DMS153 (cell line): Measurements from ENCODE around the gene PLCL2.
"Not testable (repeated sequence)": the region's sequence is repeated elsewhere in the genome, so short reads cannot be mapped to it uniquely, and the experiment has no call there.

Experiments used
- DNase-seq: peaks from one replicate; lab custom pipeline; 2025; lab: John Stamatoyannopoulos, UW

PLCL2 gene

DNA sequence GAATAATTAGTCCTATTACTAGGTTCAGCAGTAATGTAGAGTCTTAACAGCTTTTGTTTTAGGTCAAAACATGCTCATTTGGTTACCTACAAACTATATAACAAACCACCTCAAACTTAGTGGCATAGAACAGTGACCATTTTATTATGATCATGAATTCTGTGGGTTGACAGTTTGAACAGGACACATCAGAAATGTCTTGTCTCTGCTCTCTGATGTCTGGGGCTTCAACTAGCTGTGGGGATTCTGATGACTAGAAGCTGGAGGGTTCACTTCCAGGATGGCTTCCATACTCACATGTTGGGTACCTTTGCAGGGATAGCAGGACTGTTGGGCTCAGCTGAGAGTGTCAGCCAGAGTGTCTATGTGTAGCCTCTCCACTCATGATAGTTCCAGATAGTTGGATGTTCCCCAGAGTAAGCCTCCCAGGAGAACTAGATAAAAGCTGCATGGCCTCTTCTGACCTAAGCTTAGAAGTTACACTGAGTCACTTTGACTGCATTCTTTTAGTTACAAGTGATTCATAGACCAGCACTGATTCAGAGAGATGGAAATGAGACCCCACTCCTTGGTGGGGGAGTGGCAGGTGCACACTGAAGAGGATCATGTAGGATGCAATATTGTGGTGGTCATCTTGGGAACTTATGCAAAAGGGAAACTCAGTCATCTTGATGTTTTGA lies 32.6 kb downstream of the PLCL2 start:
- no peak for DNase-seq

DNA sequence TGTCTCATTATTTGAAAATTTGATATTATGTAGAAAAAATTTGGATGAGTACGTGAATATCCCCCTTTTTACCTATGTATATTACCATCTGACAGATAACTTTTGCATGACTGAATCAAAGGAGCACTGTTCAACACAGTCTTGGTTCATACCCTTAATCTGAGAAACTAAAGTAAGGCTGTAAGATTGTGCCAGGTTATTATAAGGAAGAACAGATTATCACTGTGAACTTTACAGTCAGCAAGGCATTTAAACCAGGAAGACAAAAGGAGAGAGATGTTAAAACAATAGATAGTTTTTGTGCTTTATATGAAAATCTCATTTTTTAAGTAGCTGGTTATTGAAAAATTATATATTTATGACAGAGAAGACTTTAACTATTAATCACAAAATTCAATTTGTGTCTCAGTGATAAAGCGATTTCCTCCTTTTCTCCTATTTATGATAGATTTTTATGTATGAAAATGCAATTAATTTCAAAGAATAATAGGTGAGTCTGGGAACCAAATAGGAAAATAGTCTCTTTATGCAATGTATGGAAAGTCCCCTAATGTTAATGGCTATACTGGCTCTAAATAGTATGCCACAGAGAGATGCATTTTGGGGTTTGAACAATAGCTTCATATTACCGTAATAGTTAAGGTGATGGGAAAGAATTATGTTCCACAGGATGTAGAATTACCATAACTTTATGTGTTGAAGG lies 33.4 kb downstream of the PLCL2 start:
- no peak for DNase-seq

DNA sequence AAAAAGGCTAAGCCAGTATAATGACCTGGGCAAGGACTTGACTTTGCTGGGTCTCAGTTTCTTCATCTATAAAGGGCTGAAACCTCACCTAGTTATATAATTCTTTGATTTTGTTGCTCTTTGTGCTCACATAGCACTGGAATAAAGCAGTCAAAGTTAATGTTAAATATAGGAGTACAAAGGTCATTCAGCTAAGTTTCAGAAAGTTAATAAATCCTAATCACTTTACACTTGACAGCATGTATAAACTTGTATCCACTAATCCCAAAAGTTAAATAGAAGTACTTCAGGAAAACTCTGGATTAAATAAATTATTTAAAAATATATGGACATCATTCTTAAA lies 33.9 kb downstream of the PLCL2 start:
- no peak for DNase-seq

DNA sequence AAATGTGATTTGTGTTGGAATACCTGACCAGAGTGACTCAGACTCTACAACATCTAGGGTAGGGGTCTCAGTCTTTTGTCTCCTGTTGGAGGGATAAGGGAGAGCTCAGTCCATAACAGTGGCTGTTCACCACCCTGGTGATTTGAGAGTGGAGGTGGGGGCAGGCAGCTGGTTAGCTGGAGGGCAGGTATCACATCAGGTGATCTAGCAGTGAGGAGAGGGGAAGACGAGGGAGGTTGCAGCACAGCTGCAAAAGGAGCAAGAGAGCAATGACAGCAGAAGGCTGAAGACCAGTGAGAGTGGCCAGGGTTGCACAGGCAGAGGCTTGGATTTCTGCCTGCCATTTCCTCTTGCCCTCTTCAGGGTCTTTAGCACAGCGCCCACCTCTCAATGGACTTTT lies 38.4 kb downstream of the PLCL2 start:
- DNase-seq = no peak

DNA sequence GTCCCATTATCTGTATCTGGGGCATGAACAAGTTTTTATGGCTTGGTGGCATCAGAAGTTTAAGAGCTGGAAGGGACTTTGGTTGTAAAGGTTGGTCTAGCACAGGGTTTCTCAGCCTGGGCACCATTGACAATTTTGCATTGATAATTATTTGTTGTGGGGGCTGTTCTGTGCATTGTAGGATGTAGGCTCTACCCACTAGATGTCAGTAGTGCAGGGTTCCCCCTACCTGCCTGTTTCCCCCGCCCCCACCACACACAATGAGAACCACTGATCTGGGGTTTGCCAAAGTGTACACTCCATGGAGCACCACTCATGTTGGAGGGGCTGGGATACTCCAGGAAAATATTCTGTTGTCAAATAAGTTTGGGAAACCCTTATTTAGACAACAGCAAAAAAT lies 42.7 kb downstream of the PLCL2 start:
- DNase-seq = no peak

DNA sequence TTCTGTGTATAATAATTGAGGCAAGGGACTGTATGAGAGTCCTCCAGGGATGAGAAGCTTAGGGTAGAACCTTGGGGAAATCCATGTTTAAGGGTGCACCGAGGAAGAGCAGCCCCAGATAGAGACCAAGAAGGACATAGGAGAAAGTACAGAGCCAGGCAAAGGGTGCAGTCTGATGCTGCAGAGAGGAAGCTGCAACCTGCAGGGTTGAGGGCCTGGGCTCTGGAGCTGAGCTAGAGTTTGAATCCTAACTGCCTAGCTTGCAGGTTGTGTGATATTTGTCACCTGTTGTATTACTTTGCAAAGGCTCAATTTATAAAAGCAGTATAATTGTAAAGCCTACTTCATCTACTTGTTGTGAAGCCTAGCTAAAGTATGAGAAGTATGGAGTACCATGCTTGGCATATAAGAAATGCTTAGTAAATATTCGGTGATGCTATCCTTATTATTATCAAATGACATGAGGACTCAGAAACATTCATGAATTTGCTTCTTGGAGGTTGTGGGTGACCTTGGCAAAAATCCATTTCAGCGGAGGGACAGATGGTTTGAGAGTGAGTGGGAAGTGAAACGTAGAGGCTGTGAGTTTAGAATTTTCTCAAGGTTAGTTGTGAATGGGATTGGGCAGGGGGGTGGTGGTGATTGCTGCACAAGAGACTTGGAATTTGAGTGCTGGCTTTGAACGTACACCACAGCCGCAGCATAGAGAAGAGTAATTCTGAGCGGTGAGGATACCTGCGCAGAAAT lies 43.8 kb downstream of the PLCL2 start:
- no peak for DNase-seq

DNA sequence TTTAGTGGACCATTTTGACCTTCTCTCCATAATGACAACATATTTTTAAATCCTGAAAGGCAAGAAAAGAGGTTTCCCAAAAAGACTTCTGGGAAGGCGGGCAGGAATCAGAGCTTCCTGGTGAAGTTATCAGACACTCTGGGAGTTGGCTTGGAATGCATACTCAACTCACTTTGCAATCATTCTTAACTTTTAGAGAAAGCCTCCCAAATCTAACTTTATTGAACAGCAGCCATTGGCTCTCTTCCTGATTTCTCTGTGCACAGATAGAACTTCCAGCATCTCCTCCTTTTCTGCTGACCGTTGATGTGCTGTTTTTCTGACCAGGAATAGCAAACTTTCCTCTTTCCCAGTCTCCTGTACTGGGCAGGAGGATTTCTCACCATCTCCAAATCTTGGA lies 44.6 kb downstream of the PLCL2 start:
- no peak for DNase-seq

DNA sequence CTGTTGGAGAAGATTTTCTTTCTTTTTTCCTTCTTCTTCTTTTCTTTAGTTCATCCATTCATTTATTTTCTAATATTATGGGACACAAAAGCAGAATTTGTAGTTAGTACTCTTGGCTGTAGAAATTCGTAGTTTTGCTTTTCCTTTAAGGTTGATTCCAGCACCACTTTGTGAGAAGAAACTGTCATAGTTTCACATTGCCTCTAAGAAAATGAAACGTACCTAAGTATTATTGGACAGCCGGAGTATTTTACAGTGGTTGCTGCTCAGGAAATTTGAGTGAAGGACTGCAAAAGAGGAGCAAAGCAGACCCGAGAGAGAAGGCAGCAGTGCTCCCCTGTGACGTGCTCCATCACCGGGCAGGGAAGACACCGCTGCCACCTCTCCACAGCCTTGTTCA lies 48.1 kb downstream of the PLCL2 start:
- no peak for DNase-seq

DNA sequence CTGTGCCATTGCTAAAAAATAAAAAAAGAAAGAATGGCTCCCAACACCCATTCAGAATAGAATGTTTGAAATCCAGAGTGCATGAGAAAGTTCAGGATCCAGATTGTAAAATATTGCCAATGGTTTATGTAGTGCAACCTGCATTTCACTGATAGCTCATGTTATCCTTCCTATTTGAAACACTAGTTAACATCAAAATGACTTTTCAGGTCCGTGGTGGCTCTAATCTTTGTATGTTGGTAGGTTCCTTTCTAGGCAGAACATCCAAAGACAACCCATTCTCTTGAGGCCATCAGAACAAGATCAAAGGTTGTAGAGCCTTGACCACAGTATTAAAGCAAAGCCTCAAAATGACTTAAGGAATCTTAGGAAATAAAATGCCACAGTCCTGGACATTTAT lies 51.0 kb downstream of the PLCL2 start:
- no peak for DNase-seq

DNA sequence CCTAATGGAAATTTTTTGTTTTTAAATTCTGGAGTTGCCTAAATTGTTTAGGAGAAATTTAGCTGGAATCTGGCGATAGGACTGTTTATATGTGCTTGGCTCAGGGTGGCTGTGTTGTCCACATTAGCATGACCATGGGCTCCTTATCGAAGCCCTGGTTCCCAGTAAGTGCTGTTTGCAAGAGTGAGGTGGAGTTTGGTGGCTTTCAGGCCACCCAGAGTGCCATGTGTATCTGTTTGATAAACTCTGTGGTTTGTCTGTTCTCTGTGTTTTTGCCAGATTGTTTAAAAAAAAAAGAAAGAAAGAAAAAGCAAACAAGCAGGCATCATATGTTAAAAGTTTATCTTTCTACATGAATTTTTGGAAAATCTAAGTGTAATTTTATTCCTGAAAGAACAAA lies 51.5 kb downstream of the PLCL2 start:
- no peak for DNase-seq

DNA sequence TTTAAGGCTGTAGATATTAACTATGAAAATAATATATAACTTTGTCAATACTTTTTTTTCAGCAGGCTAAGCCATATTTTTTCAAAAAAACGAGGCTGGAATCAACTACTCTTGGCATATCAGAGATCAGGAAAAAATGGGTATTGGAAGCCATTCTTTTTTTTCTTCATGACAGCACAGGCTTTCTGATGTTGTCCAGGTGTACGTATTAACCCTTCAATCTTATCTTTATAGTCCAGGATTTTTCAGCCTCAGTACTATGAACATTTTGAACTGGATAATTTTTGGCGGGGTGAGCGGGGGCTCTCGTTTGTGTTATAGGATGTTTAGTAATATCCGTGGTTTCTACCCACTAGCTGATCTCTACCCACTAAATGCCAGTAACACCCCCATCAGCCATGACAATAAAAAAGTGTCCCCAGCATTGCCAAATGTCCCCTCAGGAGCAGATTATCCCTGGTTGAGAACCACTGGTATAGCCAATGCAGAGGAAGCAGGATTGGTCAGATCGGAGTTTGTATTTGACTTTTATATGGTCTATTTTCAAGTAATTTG lies 52.0 kb downstream of the PLCL2 start:
- DNase-seq = no peak

DNA sequence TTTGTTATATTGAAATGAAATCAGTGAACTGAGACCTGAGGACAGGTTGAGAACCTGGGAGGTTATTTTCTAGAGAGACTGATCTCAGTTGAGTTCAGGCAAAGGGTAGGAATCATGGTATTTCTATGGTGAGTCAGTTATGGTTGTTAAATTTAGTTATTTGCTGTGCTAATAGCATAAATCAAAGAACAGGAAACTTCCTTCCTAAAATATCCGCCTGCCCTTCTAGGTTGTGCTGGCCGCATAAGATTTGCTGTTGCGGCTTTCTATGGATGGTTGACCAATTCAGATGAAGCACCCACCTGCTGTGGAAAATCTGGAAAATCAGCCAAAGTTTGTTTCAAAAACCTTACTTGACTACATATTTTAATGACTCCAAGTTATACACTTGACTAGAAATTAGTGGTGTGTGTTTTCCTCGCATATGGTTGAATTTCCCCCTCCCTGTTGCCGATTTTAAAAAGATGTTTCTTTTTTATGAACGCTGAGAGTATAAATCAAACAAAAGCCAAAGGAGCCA lies 52.6 kb downstream of the PLCL2 start:
- no peak for DNase-seq

DNA sequence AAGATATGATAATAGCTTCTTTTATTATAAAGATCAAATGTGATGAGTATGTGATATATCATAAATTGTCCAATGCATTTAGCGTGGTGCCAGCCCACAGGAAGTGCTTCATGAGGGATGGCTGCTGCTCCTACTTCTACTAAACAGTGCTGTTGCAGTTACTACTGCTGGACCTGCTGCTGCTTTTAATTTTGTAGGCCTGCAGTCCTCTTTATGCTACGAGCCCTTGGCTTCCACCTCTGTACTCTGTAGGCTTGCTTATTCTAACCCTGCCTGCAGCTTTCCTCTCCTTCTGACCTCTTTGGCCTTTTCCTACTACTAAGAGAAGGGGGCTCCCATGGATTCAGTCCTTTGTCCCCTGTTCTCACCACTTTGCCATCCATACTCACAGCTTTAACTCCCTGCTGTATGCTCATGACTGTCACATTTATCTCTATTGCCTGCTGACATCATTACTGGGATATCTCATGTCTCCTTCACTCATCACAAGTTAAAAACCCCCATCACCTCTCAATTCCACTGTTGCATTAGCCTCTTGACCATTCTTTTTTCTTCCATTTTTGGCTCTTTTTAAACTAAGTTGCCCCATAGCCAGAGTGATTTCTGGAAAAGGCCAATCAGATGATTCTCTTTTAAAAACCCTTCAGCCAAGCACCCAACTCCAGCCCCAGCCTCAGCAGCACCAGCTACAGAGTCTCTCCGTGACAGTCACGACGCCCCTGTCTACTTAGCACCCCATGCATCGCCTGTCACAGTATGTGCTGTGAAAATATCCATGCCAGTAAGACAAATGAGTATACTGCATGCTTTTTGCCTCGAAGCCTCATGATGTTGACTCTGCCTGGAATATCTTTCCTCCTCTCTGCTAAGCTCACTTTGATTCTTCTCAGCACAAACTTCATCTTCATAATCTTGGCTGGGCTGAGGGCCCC lies 56.3 kb downstream of the PLCL2 start:
- no peak for DNase-seq

DNA sequence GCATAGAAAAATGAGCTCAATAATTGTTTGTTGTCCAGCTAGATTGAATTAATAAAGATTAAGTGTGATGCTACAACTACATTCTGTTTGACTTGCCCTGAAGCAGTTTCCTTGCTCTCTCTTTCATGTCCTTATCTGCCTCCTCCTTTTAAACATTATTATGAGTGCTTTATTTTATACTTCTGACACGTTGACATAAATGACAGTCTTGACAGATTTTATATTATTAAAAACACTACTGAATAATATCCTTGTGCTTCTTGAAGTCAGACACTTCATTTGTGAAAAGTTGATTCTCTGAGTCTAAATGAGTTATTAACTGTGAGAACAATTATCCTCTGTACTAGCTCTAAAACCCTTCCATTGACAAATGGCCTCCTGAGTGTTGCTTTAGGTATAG lies 58.2 kb downstream of the PLCL2 start:
- DNase-seq = no peak

DNA sequence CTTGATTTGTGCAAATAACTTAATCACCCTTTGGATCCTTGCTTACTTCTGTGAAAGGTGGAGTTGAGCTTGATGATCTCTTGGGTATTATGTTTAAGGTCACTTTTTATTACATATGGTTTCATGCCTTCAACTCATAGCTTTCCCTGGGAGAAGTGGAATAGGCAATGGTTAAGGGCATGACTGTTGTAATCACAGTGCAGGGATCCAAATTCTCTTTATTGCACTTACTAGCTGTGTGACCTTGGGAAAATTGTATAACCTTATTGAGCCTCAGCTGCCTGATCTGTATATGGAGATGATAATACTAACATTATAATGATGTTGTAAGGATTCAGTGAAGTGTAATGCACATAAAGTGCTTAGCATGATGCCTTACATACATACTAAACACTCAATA lies 59.1 kb downstream of the PLCL2 start:
- DNase-seq = no peak

DNA sequence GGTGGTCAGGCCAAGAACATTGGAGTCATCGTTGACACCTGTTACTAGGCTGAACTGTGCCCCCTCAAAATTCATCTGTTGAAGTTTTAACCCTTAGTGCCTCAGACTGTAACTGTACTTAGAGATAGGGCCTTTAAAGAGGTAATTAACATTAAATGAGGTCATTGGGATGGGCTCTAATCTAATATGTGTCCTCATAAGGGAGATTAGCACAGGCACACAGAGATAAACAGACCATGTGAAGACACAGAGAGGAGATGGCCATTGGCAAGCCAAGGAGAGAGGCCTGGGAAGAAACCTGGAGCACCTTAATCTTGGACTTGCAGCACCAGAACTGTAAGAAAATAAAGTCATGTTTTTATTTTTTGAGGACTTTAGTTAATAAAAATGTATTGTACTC lies 59.6 kb downstream of the PLCL2 start:
- no peak for DNase-seq

DNA sequence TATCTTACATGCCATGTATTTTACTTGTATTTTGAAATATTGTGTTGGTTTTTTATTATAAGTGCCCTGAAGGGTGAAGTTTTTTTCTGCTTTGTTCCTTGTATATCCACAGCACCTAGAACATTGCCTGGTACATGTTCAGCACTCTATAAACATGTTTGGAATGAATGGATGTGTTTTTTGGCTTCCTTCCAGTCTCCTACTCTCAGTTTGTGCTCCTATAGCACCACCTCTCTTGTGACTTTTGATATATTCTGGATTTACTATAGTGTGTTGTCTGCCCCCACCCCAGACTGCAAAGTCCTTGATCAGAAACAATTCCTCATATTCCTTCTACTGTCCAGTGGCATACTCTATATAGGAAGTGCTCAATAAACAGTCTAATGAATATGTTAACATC lies 60.6 kb downstream of the PLCL2 start:
- DNase-seq = no peak

DNA sequence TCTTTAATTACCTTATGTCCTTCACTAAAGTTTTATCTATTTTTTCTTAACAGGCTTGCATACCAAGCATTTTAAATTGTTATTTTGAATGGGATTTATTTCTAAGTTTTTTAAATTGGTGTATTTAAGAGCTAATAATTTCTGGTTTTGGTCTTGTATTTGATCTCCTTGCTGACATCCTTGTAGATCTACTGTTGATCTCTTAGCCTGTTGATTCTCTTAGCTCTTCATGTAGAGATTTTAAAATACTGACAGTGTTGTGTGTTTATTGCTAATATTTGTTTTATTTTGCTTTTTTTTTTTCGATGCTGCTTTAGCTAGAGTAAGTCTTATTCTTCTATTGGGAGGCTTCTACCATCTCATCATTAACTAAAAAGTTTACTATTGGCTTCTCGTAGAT lies 65.5 kb downstream of the PLCL2 start:
- DNase-seq = no peak

DNA sequence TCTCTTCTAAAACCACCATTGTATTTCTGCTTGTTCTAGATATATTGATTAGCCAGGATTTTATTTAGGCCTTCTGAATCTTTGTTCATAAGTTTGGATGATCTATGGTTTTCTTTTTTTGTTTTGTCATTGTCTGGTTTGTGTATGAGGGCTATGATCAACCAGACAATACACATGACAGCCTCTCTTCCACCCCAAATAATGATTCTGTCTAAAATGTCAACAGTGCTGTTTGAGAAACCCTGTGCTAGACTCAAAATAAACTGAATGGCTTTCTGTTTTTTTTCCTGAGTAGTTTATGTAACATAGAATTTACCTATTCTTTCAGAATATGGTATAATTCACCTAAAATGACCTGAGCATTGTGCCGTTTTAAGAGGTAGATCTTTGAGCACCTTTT lies 66.1 kb downstream of the PLCL2 start:
- DNase-seq = no peak

DNA sequence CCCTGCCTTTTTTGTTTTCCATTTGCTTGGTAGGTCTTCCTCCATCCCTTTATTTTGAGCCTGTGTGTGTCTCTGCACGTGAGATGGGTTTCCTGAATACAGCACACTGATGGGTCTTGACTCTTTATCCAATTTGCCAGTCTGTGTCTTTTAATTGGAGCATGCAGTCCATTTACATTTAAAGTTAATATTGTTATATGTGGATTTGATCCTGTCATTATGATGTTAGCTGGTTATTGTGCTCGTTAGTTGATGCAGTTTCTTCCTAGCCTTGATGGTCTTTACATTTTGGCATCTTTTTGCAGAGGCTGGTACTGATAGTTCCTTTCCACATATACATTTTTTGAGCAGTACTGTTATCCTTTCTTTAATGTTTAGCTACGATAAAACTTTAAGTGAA lies 73.1 kb downstream of the PLCL2 start:
- DNase-seq = not testable (repeated sequence)

DNA sequence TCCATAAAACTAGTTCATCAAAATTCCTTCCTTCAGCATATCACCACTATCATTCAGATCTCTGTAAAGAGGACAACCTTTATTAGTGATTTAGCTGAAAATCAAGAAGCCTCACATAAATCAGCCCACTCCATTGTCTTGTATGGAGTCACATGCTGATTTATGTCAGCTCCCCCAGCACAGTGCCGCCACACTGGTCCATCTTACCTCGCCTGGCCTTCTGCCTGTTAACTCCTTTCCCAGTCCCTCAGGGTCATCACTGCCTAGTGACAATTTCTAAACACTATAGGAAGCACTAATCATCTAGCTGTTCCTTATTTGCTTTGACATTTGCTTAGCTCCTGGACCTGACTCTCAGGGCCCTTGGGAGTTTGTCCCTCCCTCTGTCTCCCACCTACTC lies 75.4 kb downstream of the PLCL2 start:
- no peak for DNase-seq
